Spleen (tissue), 11 donors: Measurements from ENCODE around the gene RECK. TPM values are rescaled to one million over a fixed set of nuclear protein-coding genes. Genes with fewer than 3 reads are reported as not detected.

ENCODE experiments used
- DNase-seq: peaks from one replicate; pipeline ENCODE4 v3.0.0-alpha.2; 2020
- H3K27ac ChIP-seq, 8 donors: fragments of 200-600 bp; sonication (generic) in 7 of 8; 1 replicate in 4 of 8; 2 replicates in 4 of 8; pipeline versions ENCODE4 v1.5.0 to v1.8.0; 2016 to 2021; ENCODE audit warnings: inconsistent platforms in 4 of 8, mild to moderate bottlenecking in 4 of 8, moderate library complexity in 1 of 8
- H3K27me3 ChIP-seq, 7 donors: fragments of 200-600 bp; sonication (generic) in 6 of 7; replicated peaks in 1 of 7; 1 replicate in 4 of 7; 2 replicates in 3 of 7; pipeline versions ENCODE4 v1.5.0 to v1.8.0; 2016 to 2021; ENCODE audit warnings: inconsistent platforms in 3 of 7, mild to moderate bottlenecking in 1 of 7
- H3K36me3 ChIP-seq, 6 donors: fragments of 200-600 bp; sonication (generic) in 5 of 6; 1 replicate in 4 of 6; 2 replicates in 2 of 6; pipeline versions ENCODE4 v1.5.0 to v1.8.0; 2016 to 2021; ENCODE audit warnings: inconsistent platforms in 2 of 6
- H3K4me1 ChIP-seq, 6 donors: fragments of 200-600 bp; sonication (generic) in 5 of 6; 1 replicate in 3 of 6; 2 replicates in 3 of 6; pipeline versions ENCODE4 v1.5.0 to v1.8.0; 2016 to 2021; ENCODE audit warnings: inconsistent platforms in 3 of 6
- H3K4me3 ChIP-seq, 8 donors: fragments of 200-600 bp; sonication (generic) in 7 of 8; 1 replicate in 4 of 8; 2 replicates in 4 of 8; pipeline versions ENCODE4 v1.5.0 to v1.8.0; 2016 to 2021; ENCODE audit warnings: inconsistent platforms in 4 of 8, mild to moderate bottlenecking in 4 of 8, moderate library complexity in 2 of 8
- H3K9me3 ChIP-seq, 8 donors: fragments of 200-600 bp; sonication (generic) in 7 of 8; 1 replicate in 4 of 8; 2 replicates in 4 of 8; pipeline versions ENCODE4 v1.5.0 to v1.8.0; 2016 to 2021; ENCODE audit warnings: inconsistent platforms in 4 of 8
- CTCF ChIP-seq, 11 experiments: fragments of 200-600 bp in 7 of 11; fragments of 450-650 bp in 4 of 11; sonication (generic) in 4 of 11; IDR thresholded peaks in 8 of 11; conservative IDR thresholded peaks in 3 of 11; 1 replicate in 7 of 11; 2 replicates in 4 of 11; pipeline versions ENCODE4 v1.4.0 to v1.8.0; 2016 to 2021; ENCODE audit warnings: antibody characterized with exemption in 11 of 11, inconsistent platforms in 4 of 11, mild to moderate bottlenecking in 1 of 11
- POLR2A ChIP-seq, 3 donors: fragments of 450-650 bp; IDR thresholded peaks; one replicate each; pipeline ENCODE4 v1.5.1; 2017; ENCODE audit warnings: antibody characterized with exemption in 3 of 3, mild to moderate bottlenecking in 1 of 3
- POLR2AphosphoS5 ChIP-seq, 3 donors: sonication (generic); formaldehyde crosslinking; IDR thresholded peaks; one replicate each; pipeline ENCODE4 v1.5.1; 2017; ENCODE audit warnings: antibody characterized with exemption in 3 of 3
- WGBS, 5 donors: extraction: QIAGEN DNeasy Blood & Tissue Kit in 3 of 5; methylation state at CpG; one replicate each; pipeline versions ENCODE4 v1.1.5 to v1.1.7; 2013 to 2018; 5-methylcytosine and 5-hydroxymethylcytosine counted together
- intact Hi-C: fragments of 100-400 bp; cut with DNase I; formaldehyde crosslinking; loops from one replicate; pipeline ENCODE4 v1.15.0; 2023; ENCODE audit warnings: low total_unique reads
- polyA plus RNA-seq, 3 donors: library from polyadenylated mRNA; stranded (reverse); fragments of 200-250 nt; gene quantifications; one replicate each; pipeline ENCODE4 v1.2.1, GENCODE V29; 2013
- small RNA-seq, 4 donors: library from RNA; depleted of rRNA; stranded (forward); fragments of <200 nt; gene quantifications; one replicate each; pipeline ENCODE3, GENCODE V24; 2016
- total RNA-seq, 7 donors: library from RNA; depleted of rRNA in 3 of 7; stranded (reverse); fragments of >200 nt in 3 of 7; fragmentation: NEBNext Ultra II Directional in 4 of 7; extraction: Animal tissue kit (Norgen Biotek cat#: 25700) in 4 of 7; gene quantifications; one replicate each; pipeline versions ENCODE4 v1.1.0 to v1.2.1, GENCODE V29; 2016 to 2021
- donor health status: healthy with polysubstance abuse.
- donor health status: DM: no; HTN: no; CAD: no; lungs with moderate emphysema.
- donor health status: DM: no; HTN: no; CAD: no.
- donor health status: Bipolar disorder and iron deficiency.
- donor health status: healthy.
- donor health status: DM: no; HTN: no; CAD: no.
- donor health status: DM: yes; HTN: yes; CAD: no.

RECK gene
- total and polyA plus RNA-seq, 10 donors, result 2.7 to 16.0 (median 9.8) TPM

- H3K4me1 ChIP-seq, result peaks cover 5 to 18% (median 13%) of the 10 kb centered on the region in 6 donors
- TF ChIP-seq POLR2AphosphoS5 (IDR thresholded peaks at IDR 0.05), result no peak
- no peak for TF ChIP-seq CTCF (IDR thresholded peaks at IDR 0.05 in 8 of 11, conservative IDR thresholded peaks at IDR 0.05 in 3 of 11)
- no peak for TF ChIP-seq POLR2A (IDR thresholded peaks at IDR 0.05)
- H3K36me3 ChIP-seq, result no peaks in the 10 kb centered on the region
- intact Hi-C loops, result no loop called here
- peaks cover 0 to 6% (median 0%) of the 10 kb centered on the region in 7 donors for H3K27me3 ChIP-seq
- WGBS, 5 donors, result 93 to 97% (median 95%) methylated on average over 9 to 13 of the region's 13 CpGs
- H3K4me3 ChIP-seq, result no peak overlapping the region
- DNase-seq, result no peak
- no peak overlapping the region for H3K27ac ChIP-seq
- H3K9me3 ChIP-seq, result no peaks in the 10 kb centered on the region
Observed at GRCh38 chr9:36170531-36170930, 133.8 kb downstream of the RECK start.

GRCh38 chr9:36173861-36174260 lies 137.1 kb downstream of the RECK start:
- no peaks in the 10 kb centered on the region for H3K4me1 ChIP-seq
- 89 to 100% (median 94%) methylated on average over 2 of the region's 2 CpGs for WGBS, 5 donors
- H3K27ac ChIP-seq, result no peak overlapping the region
- no peaks in the 10 kb centered on the region for H3K36me3 ChIP-seq
- no peaks in the 10 kb centered on the region for H3K9me3 ChIP-seq
- no peak for TF ChIP-seq CTCF (IDR thresholded peaks at IDR 0.05 in 8 of 11, conservative IDR thresholded peaks at IDR 0.05 in 3 of 11)
- no peaks in the 10 kb centered on the region for H3K27me3 ChIP-seq
- H3K4me3 ChIP-seq, result no peak overlapping the region
- intact Hi-C loops, result no loop called here
- no peak for DNase-seq

Small RNA genes lying within 50 kb of the gene (small RNA-seq; reads per million reads assigned to genes)
- 0 reads per million in 4 donors for gene RF02275

Other genes starting within 250 kb of the RECK start
- 10 to 100 TPM in 2 of 7 donors, 1 to 10 TPM in 5; 6.7 to 17.1 (median 9.2) TPM for gene NPR2, start 245.3 kb upstream of the RECK start, total RNA-seq
- gene NPR2, start 245.3 kb upstream of the RECK start, polyA plus RNA-seq, result 1 to 10 TPM; 5.8 to 7.8 (median 7.3) TPM
- 1 to 10 TPM; 1.1 to 4.5 (median 2.3) TPM for gene SPAG8, start 224.7 kb upstream of the RECK start, total RNA-seq
- 1 to 10 TPM; 1.7 to 2.5 (median 1.7) TPM for gene SPAG8, start 224.7 kb upstream of the RECK start, polyA plus RNA-seq
- gene HINT2, start 221.9 kb upstream of the RECK start, total RNA-seq, result 10 to 100 TPM; 20.1 to 32.4 (median 23.0) TPM
- 10 to 100 TPM; 60.0 to 73.6 (median 69.6) TPM for gene HINT2, start 221.9 kb upstream of the RECK start, polyA plus RNA-seq
- not detected for gene FAM221B, start 208.2 kb upstream of the RECK start, total RNA-seq
- not detected for gene FAM221B, start 208.2 kb upstream of the RECK start, polyA plus RNA-seq
- 1 to 10 TPM; 2.9 to 9.8 (median 5.9) TPM for gene TMEM8B, start 207.7 kb upstream of the RECK start, total RNA-seq
- gene TMEM8B, start 207.7 kb upstream of the RECK start, polyA plus RNA-seq, result 1 to 10 TPM; 3.2 to 8.8 (median 7.2) TPM
- gene OR13J1, start 166.5 kb upstream of the RECK start, total RNA-seq, result not detected
- not detected for gene OR13J1, start 166.5 kb upstream of the RECK start, polyA plus RNA-seq
- 1 to 10 TPM in 2 of 7 donors, under 1 TPM in 1, not detected in 4; 0.65 to 2.5 (median 1.6) TPM for gene HRCT1, start 130.7 kb upstream of the RECK start, total RNA-seq
- 1 to 10 TPM in 1 of 3 donors, under 1 TPM in 2; 0.52 to 1.1 (median 0.70) TPM for gene HRCT1, start 130.7 kb upstream of the RECK start, polyA plus RNA-seq
- 1 to 10 TPM in 5 of 7 donors, under 1 TPM in 2; 0.68 to 3.8 (median 1.6) TPM for gene SPAAR, start 127.4 kb upstream of the RECK start, total RNA-seq
- gene SPAAR, start 127.4 kb upstream of the RECK start, polyA plus RNA-seq, result 1 to 10 TPM in 1 of 3 donors, under 1 TPM in 2; 0.46 to 1.9 (median 0.63) TPM
- gene OR2S2, start 78.8 kb upstream of the RECK start, total RNA-seq, result not detected
- not detected for gene OR2S2, start 78.8 kb upstream of the RECK start, polyA plus RNA-seq
- 10 to 100 TPM; 25.4 to 72.1 (median 42.1) TPM for gene GLIPR2, start 99.8 kb downstream of the RECK start, total RNA-seq
- gene GLIPR2, start 99.8 kb downstream of the RECK start, polyA plus RNA-seq, result 10 to 100 TPM; 25.2 to 37.5 (median 30.3) TPM
- gene CCIN, start 132.5 kb downstream of the RECK start, total RNA-seq, result 1 to 10 TPM in 1 of 7 donors, under 1 TPM in 3, not detected in 3; 0.13 to 1.0 (median 0.46) TPM
- under 1 TPM; 0.03 to 0.09 (median 0.03) TPM for gene CCIN, start 132.5 kb downstream of the RECK start, polyA plus RNA-seq
- 100 to 1,000 TPM; 122 to 166 (median 140) TPM for gene CLTA, start 154.0 kb downstream of the RECK start, total RNA-seq
- 100 to 1,000 TPM in 2 of 3 donors, 10 to 100 TPM in 1; 92.0 to 176 (median 133) TPM for gene CLTA, start 154.0 kb downstream of the RECK start, polyA plus RNA-seq
- 10 to 100 TPM; 11.9 to 24.6 (median 16.7) TPM for gene GNE, start 221.5 kb downstream of the RECK start, total RNA-seq
- 1 to 10 TPM; 3.6 to 6.9 (median 4.2) TPM for gene GNE, start 221.5 kb downstream of the RECK start, polyA plus RNA-seq